ENCODE results near the gene AQP9. TPM values are rescaled to one million over a fixed set of nuclear protein-coding genes. Genes with fewer than 3 reads are reported as not detected.

The AQP9 gene
- total RNA-seq, 1 experiment from 2014 or later = not detected

- DNase-seq (ENCODE audit: low spot score) = no peak
Measured at GRCh38 chr15:58139989-58140522, 1.9 kb downstream of the AQP9 start.

- no peak for DNase-seq (ENCODE audit: low spot score)
Measured at GRCh38 chr15:58141894-58142293, 3.7 kb downstream of the AQP9 start.

DNA sequence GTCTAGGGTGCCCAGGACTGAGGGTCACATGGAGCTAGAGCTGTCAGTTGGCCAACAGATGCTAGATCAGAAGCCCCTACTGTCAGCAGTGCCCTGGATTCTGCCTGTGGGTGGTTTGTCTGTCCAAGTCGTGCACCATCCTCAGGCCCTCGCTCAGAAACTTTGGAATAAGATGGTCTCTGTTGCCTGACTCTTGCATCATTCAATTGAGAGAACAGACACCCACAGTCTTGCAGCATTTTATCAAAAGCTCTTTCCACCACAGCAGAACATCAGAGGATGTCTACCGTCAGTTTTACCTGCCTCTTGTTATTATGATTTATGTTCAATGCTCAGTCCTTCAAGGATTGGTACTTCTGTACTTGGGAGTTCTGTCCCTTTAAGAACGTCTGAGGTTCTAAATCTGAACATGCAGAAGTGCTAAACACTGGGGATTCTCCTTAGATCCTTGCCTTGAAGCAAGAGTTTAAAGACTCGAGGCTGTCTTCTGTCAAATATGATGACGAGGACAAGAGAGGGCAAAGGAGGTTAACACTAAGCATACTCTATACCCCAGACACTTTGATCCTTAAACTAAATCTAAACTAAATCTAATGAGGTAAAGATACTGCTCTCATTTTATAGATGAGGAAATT, 4.8 kb downstream of the AQP9 start:
- no peak for DNase-seq (ENCODE audit: low spot score)

- no peak for DNase-seq (ENCODE audit: low spot score)
Measured at GRCh38 chr15:58145606-58146005, 7.4 kb downstream of the AQP9 start.

- no peak for DNase-seq (ENCODE audit: low spot score)
Measured at GRCh38 chr15:58146211-58146610, 8.0 kb downstream of the AQP9 start.

GRCh38 chr15:58146749-58147148, 8.6 kb downstream of the AQP9 start:
- DNase-seq (ENCODE audit: low spot score) = no peak

- no peak for DNase-seq (ENCODE audit: low spot score)
Measured at GRCh38 chr15:58147171-58147611, 9.0 kb downstream of the AQP9 start.

- DNase-seq (ENCODE audit: low spot score) = no peak
Measured at GRCh38 chr15:58148120-58148519, 9.9 kb downstream of the AQP9 start.

GRCh38 chr15:58148633-58149445, 10.7 kb downstream of the AQP9 start:
- DNase-seq (ENCODE audit: low spot score) = no peak

GRCh38 chr15:58154769-58155168, 16.6 kb downstream of the AQP9 start:
- DNase-seq (ENCODE audit: low spot score) = no peak

DNA sequence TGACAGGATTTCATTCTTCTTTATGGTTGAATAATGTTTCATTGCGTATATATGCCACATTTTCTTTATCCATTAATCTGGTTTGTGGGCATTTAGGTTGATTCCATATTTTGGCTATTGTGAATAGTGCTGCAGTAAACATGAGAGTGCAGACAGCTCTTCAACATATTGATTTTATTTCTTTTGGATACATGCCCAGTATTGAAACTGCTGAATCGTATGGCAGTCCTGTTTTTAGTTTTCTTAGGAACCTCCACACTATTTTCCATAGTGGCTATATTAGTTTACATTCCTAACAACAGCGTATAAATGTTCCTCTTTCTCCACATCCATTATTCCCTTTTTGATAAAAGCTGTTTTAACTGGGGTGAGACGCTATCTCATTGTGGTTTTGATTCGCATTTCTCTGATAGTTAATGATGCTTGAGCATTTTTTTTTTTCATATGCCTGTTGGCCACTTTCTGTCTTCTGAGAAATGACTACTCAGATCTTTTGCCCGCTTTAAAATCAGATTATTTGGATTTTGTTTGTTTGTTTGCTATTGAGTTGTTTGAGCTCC, 21.7 kb downstream of the AQP9 start:
- DNase-seq (ENCODE audit: low spot score) = no peak

DNA sequence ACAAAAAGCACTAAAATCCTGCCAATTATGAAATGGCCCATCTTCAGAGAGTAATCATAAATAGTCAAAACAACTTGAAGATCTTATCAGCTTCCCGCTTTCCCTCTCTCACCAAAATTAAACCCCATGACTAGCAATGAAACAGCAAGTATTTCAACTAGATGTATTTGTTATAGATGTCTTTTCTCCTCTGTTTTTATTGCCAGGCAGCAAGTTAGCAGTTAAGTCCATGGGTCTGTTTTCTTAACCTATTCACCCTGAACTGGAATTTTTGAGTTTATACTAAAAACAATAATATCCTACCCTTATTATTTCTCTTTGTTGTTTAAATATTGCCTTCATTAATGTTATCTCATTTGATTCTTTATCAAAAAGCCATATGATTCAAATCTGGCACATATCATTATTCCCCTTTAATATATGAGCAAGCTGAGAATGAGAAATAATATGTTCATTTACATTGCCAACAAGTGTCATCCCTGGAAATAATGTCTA, 23.3 kb downstream of the AQP9 start:
- DNase-seq (ENCODE audit: low spot score) = no peak

GRCh38 chr15:58163985-58164384, 25.8 kb downstream of the AQP9 start:
- no peak for DNase-seq (ENCODE audit: low spot score)

GRCh38 chr15:58164926-58165325, 26.7 kb downstream of the AQP9 start:
- no peak for DNase-seq (ENCODE audit: low spot score)

- no peak for DNase-seq (ENCODE audit: low spot score)
Measured at GRCh38 chr15:58165661-58166060, 27.5 kb downstream of the AQP9 start.

- no peak for DNase-seq (ENCODE audit: low spot score)
Measured at GRCh38 chr15:58167095-58167691, 29.0 kb downstream of the AQP9 start.

DNA sequence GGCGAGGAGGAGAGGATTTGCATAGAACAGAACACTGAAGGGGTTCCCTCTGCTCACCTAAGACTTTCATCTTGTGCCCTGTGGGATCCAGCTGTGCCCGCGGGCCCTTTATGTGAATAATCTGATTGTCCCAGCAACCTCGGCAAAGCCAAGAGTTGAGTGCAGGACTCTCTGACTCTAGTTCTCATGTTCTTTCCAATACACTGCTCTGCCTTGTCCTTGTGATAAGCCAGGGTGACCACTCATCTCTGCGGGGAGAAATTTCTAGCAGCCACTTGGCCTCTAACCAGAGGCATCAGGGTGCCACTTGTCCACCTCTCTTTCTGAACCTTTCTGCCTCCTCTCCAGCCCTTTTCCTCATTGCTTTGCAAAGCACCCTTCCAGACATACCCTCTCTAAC, 31.8 kb downstream of the AQP9 start:
- no peak for DNase-seq (ENCODE audit: low spot score)

GRCh38 chr15:58171476-58172061, 33.4 kb downstream of the AQP9 start:
- DNase-seq (ENCODE audit: low spot score) = no peak

DNA sequence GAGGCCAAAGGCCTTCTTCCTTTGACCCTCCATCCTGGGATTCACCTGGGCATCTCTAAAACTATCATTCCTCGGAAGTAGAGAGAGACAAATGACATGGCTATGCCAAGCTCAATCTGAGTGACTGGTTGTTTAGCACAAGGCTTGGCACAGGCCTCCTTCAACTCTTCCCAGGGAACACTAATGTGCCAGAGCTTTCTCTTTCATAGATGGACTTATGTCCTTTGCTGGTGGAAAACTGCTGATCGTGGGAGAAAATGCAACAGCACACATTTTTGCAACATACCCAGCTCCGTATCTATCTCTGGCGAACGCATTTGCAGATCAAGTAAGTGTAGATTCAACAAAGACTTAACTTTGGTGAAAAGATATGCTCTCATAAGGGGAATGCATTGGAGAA, 36.5 kb downstream of the AQP9 start:
- DNase-seq (ENCODE audit: low spot score) = no peak

DNA sequence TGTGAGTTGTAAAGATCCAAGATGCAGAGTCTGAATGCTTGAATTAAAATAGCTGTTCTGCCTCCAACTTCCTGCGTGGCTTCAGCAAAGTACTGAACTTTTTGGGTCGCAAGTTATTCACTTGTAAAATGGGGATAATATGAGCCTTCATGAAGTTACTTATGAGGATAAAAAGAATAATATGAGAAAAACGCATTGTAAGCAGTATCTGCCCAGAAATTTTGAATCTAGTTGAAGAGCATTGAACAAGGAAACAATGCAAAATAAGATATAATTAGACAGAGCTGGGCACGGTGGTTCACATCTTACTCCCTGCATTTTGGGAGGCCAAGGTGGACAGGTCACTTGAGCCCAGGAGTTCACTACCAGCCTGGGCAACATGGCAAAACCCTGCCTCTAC, 37.8 kb downstream of the AQP9 start:
- DNase-seq (ENCODE audit: low spot score) = no peak

DNA sequence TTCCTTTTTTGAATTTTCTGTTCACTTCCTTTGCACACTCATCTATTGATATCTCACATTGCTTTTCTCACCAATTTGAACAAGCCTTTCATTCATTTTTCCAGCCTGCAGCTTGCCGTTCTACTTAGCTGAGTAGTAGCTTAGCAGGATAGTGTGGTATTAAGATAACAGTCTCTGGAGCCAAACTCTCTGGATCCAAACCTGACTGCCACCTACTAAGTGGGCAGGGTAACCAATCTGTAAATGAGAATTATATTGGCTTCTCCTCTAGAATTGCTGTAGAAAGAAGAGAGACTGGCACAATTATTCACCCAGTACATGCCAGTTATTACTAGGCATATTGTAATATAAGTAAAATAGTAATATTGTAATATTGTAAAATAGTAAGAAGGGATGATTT, 40.5 kb downstream of the AQP9 start:
- no peak for DNase-seq (ENCODE audit: low spot score)

DNA sequence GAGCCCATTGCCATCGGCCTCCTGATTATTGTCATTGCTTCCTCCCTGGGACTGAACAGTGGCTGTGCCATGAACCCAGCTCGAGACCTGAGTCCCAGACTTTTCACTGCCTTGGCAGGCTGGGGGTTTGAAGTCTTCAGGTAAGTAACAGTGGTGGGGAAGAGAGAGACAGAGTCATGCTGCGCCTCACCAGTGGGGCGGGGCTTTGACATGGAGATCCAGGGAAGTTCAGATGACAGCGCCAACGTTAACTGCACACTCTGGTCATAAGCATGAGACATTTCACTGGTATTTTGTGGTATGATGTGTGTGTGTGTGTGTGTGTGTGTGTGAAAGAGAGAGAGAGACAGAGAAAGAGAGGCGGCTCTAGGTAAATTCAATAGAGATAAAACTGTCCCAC, 41.0 kb downstream of the AQP9 start:
- DNase-seq (ENCODE audit: low spot score) = no peak
